ENCODE results near the gene ANGPTL2. TPM values are rescaled to one million over a fixed set of nuclear protein-coding genes. Genes with fewer than 3 reads are reported as not detected.

The ANGPTL2 gene
- total RNA-seq, 2 donors from 2014 or later = 2.7 to 15.1 TPM

GRCh38 chr9:127064335-127064734 is 58.1 kb downstream of the ANGPTL2 start:
- H3K4me3 ChIP-seq = no peak overlapping the region
- no peaks in the 10 kb centered on the region for H3K4me1 ChIP-seq
- H3K9ac ChIP-seq (ENCODE audit: low read depth in 2 of 2, low read length in 2 of 2) = no peak overlapping the region
- no peak for TF ChIP-seq CTCF (IDR thresholded peaks at IDR 0.05)
- DNase-seq = no peak
- H3K27me3 ChIP-seq = no peaks in the 10 kb centered on the region
- intact Hi-C loops (cut with DNase I) = no loop called here
- H3K36me3 ChIP-seq = no peaks in the 10 kb centered on the region
- no peak overlapping the region for H3K27ac ChIP-seq
- H3K9me3 ChIP-seq = no peaks in the 10 kb centered on the region

GRCh38 chr9:127061411-127061810 is 61.0 kb downstream of the ANGPTL2 start:
- no peaks in the 10 kb centered on the region for H3K36me3 ChIP-seq
- H3K4me3 ChIP-seq = no peak overlapping the region
- H3K9ac ChIP-seq (ENCODE audit: low read depth in 2 of 2, low read length in 2 of 2) = no peak overlapping the region
- H3K27me3 ChIP-seq = no peaks in the 10 kb centered on the region
- H3K4me1 ChIP-seq = no peaks in the 10 kb centered on the region
- no peak for DNase-seq
- no peak overlapping the region for H3K27ac ChIP-seq
- intact Hi-C loops (cut with DNase I) = no loop called here
- no peaks in the 10 kb centered on the region for H3K9me3 ChIP-seq
- TF ChIP-seq CTCF (IDR thresholded peaks at IDR 0.05) = no peak

GRCh38 chr9:127059765-127060361 is 62.6 kb downstream of the ANGPTL2 start:
- intact Hi-C loops (cut with DNase I) = no loop called here
- H3K9ac ChIP-seq (ENCODE audit: low read depth in 2 of 2, low read length in 2 of 2) = no peak overlapping the region
- peak overlapping the region; percentile 3 for H3K27ac ChIP-seq
- H3K4me1 ChIP-seq = no peaks in the 10 kb centered on the region
- H3K36me3 ChIP-seq = no peaks in the 10 kb centered on the region
- H3K9me3 ChIP-seq = no peaks in the 10 kb centered on the region
- TF ChIP-seq CTCF (IDR thresholded peaks at IDR 0.05) = no peak
- no peak overlapping the region for H3K4me3 ChIP-seq
- no peak for DNase-seq
- H3K27me3 ChIP-seq = no peaks in the 10 kb centered on the region

GRCh38 chr9:127059030-127059429 is 63.4 kb downstream of the ANGPTL2 start:
- H3K27me3 ChIP-seq = no peaks in the 10 kb centered on the region
- no peak for DNase-seq
- no peaks in the 10 kb centered on the region for H3K4me1 ChIP-seq
- intact Hi-C loops (cut with DNase I) = no loop called here
- no peak overlapping the region for H3K4me3 ChIP-seq
- H3K9ac ChIP-seq (ENCODE audit: low read depth in 2 of 2, low read length in 2 of 2) = no peak overlapping the region
- no peaks in the 10 kb centered on the region for H3K9me3 ChIP-seq
- no peak overlapping the region for H3K27ac ChIP-seq
- TF ChIP-seq CTCF (IDR thresholded peaks at IDR 0.05) = no peak
- no peaks in the 10 kb centered on the region for H3K36me3 ChIP-seq

GRCh38 chr9:127058645-127059021 is 63.8 kb downstream of the ANGPTL2 start:
- no peak overlapping the region for H3K27ac ChIP-seq

More at GRCh38 chr9:127058645-127059021, 63.8 kb downstream of the ANGPTL2 start:
- intact Hi-C loops (cut with DNase I) = no loop called here
- no peaks in the 10 kb centered on the region for H3K9me3 ChIP-seq
- H3K4me3 ChIP-seq = no peak overlapping the region
- no peak for DNase-seq
- no peaks in the 10 kb centered on the region for H3K36me3 ChIP-seq
- H3K4me1 ChIP-seq = no peaks in the 10 kb centered on the region
- H3K27me3 ChIP-seq = no peaks in the 10 kb centered on the region
- H3K9ac ChIP-seq (ENCODE audit: low read depth in 2 of 2, low read length in 2 of 2) = no peak overlapping the region
- no peak for TF ChIP-seq CTCF (IDR thresholded peaks at IDR 0.05)

All from colonic mucosa (tissue), 4 donors.